ENCODE data around the gene PERCC1.

DNA sequence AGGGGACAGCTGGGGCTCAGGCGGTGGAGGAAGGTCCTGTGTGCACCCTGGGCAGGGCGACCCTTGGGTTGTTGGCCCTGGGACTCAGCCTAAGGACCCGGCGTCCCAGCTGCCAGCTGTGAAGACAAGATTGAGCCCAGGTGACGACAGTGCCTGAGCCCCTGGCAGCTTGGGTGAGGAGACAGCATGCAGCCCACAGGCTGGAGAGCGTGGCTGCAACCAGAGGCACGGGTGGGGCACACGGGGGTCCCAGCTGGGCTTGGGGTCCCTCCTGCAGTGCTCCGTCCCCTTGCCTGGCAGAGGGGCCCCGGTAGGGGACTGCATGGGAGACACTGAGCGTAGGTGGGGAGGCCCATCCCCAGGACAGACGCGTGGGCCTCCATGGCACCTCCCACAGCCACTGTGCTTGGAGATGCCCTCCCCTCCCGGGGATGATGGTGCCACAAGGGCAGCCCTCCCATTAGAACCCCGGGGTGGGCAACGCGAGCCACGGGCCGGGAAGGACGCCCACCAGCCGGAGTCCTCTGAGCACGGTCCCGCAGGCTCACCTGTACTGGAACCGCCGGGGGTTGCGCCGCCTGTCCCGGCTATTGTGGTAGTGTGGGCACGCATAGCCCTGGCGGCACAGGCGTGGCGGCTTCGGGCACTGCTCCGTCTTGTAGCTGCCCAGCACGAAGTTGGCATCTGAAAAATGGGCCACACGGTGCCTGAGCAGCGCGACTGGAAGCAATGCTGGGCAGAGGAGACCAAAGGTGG is 31.9 kb upstream of the PERCC1 start:
- TF ChIP-seq POLR2A (IDR thresholded peaks at IDR 0.05), result no peak
- TF ChIP-seq, protein P1, sequence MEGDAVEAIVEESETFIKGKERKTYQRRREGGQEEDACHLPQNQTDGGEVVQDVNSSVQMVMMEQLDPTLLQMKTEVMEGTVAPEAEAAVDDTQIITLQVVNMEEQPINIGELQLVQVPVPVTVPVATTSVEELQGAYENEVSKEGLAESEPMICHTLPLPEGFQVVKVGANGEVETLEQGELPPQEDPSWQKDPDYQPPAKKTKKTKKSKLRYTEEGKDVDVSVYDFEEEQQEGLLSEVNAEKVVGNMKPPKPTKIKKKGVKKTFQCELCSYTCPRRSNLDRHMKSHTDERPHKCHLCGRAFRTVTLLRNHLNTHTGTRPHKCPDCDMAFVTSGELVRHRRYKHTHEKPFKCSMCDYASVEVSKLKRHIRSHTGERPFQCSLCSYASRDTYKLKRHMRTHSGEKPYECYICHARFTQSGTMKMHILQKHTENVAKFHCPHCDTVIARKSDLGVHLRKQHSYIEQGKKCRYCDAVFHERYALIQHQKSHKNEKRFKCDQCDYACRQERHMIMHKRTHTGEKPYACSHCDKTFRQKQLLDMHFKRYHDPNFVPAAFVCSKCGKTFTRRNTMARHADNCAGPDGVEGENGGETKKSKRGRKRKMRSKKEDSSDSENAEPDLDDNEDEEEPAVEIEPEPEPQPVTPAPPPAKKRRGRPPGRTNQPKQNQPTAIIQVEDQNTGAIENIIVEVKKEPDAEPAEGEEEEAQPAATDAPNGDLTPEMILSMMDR (IDR thresholded peaks at IDR 0.05), result no peak
